HCT116 (cell line): Measurements from ENCODE around the gene SF3B5.

Source experiments
- CEBPB ChIP-seq: IDR thresholded peaks from 2 replicates; pipeline ENCODE4 v1.6.1; 2012; ENCODE audit warnings: low read depth
- EGR1 ChIP-seq: IDR thresholded peaks from 2 replicates; pipeline ENCODE4 v1.6.1; 2012; ENCODE audit warnings: low read depth
- POLR2A ChIP-seq: IDR thresholded peaks from 2 replicates; pipeline ENCODE4 v1.7.0; 2011; ENCODE audit warnings: borderline replicate concordance; ENCODE audit not compliant: insufficient read depth, insufficient read length; ENCODE audit errors: extremely low read depth
- RAD21 ChIP-seq: IDR thresholded peaks from 2 replicates; pipeline ENCODE4 v1.6.1; 2012; ENCODE audit warnings: low read depth, mild to moderate bottlenecking
- REST ChIP-seq: IDR thresholded peaks from 2 replicates; pipeline ENCODE4 v1.6.1; 2012; ENCODE audit warnings: low read depth
- TF ChIP-seq, protein P1 (sequence below), 3 experiments: fragments of 200-600 bp in 1 of 3; sonication (generic) in 1 of 3; IDR thresholded peaks in 2 of 3; conservative IDR thresholded peaks in 1 of 3; 2 replicates each; pipeline ENCODE4 v1.5.1; 2012 to 2017; ENCODE audit warnings: low read depth in 2 of 3, low read length in 2 of 3, antibody characterized with exemption in 1 of 3, borderline replicate concordance in 1 of 3, control low read depth in 1 of 3, mild to moderate bottlenecking in 1 of 3, mixed read lengths in 1 of 3, mixed run types in 1 of 3, moderate library complexity in 1 of 3; ENCODE audit not compliant: insufficient read depth in 1 of 3

- TF ChIP-seq RAD21 = no peak
- TF ChIP-seq REST = no peak
- TF ChIP-seq, protein P1, sequence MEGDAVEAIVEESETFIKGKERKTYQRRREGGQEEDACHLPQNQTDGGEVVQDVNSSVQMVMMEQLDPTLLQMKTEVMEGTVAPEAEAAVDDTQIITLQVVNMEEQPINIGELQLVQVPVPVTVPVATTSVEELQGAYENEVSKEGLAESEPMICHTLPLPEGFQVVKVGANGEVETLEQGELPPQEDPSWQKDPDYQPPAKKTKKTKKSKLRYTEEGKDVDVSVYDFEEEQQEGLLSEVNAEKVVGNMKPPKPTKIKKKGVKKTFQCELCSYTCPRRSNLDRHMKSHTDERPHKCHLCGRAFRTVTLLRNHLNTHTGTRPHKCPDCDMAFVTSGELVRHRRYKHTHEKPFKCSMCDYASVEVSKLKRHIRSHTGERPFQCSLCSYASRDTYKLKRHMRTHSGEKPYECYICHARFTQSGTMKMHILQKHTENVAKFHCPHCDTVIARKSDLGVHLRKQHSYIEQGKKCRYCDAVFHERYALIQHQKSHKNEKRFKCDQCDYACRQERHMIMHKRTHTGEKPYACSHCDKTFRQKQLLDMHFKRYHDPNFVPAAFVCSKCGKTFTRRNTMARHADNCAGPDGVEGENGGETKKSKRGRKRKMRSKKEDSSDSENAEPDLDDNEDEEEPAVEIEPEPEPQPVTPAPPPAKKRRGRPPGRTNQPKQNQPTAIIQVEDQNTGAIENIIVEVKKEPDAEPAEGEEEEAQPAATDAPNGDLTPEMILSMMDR (IDR thresholded peaks at IDR 0.05 in 2 of 3, conservative IDR thresholded peaks at IDR 0.05 in 1 of 3; ENCODE audit: borderline replicate concordance in 1 of 3, insufficient read depth in 1 of 3, low read depth in 2 of 3, low read length in 2 of 3) = no peak
- no peak for TF ChIP-seq POLR2A
- no peak for TF ChIP-seq EGR1
- TF ChIP-seq CEBPB = no peak
Measured at GRCh38 chr6:144144996-144145395, 49.6 kb upstream of the SF3B5 start.
